DMS153 treated with DMSO at 0.1 percent for 48 hours (cell line): ENCODE data around the gene ELAC2.

ENCODE experiments used
- DNase-seq: peaks from one replicate; lab custom pipeline; 2025; ENCODE audit not compliant: unreplicated experiment; lab: John Stamatoyannopoulos, UW

The ELAC2 gene

DNA sequence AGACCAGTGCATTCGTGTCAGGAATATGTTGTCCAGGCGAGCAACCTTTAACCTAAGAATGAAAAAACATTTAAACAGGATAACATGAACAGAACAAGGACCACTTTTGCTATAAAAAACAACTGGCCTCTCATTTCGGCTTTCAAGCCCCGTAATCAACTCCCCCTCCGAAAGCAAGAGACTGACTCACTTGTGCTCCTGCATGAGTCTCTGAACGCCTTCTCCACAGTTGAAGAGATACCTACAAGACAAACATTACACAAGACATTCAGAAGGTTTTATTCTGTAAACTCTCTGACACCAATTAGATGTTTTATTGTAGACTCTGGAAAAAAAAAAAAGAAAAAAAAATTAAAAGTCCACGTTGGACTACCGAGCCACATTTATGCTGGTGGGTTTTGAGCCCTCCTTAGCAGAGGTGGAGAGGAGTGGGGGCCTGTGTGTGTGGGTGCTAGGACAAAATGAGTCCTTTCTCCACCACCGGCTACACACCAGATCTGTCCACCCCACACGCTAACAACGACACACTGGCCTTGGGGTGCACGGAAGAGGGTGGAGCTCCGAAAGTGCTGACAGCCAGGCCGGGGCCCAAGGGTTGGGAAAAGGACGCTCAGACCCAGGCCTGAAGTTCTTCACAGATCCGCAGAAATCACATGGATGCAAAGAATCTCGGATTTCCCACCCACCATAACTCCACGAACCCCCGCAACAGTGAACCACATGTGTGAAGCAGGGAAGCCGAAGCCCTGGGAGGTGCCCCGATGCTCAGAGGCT lies 759 bp downstream of the ELAC2 start:
- DNase-seq, result no peak

DNA sequence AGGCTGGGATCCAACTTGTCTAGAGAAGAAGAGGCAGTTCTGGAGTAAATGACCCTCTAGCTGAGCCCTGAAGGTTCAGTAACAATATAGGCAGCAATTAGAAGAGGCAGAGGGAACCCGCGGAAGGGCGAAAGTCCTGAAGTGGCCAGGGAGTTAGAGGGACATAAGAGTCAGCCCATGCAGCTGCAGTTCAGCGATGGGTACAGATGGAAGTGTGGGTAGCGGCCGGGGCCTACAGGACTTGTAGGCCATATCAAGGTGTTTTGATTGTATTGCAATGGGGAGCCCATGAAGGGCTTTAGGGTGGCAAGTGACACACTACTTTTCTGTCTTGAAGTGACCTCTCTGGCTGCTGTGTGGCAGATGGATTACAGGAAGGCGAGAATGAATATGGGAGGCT lies 3.0 kb downstream of the ELAC2 start:
- no peak for DNase-seq

- DNase-seq, result no peak
Measured at GRCh38 chr17:13010959-13011358, 6.9 kb downstream of the ELAC2 start.

DNA sequence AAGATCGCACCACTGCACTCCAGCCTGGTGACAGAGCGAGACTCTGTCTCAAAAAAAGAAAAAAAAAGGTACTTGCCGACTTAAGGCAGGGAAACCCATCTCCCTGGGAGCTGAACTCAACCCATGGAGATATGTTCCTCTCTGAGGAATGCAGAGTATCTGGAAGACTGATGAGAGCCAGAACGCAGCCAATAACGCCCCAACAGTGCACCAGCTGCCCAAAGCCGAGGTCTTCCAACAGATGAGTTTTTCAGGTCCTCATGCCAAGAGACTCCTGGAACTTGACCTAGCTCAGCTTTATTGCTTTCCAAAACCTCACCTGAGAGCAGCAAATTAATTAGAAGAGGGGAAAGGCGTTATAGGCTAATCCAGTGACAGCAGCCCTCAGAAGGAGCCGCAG lies 9.4 kb downstream of the ELAC2 start:
- no peak for DNase-seq

DNA sequence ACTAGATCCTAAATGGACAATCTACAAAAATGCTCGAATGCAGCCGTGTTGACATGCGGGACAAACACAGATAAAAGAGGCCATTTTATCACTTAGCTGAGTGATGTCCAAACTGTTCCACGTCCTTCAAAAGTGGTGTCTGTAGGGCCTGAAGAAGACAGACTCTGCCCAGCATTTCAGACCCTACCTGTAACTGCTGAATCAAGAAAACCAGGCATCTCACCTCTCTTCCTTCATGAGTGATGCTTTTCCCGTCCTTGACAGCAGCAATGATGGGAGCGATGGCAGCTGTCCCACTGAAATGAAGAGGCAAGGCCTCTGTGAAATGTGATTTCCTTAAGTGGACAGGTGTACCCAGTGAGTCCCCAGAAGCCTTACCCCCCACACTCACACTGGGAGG lies 12.3 kb downstream of the ELAC2 start:
- no peak for DNase-seq

DNA sequence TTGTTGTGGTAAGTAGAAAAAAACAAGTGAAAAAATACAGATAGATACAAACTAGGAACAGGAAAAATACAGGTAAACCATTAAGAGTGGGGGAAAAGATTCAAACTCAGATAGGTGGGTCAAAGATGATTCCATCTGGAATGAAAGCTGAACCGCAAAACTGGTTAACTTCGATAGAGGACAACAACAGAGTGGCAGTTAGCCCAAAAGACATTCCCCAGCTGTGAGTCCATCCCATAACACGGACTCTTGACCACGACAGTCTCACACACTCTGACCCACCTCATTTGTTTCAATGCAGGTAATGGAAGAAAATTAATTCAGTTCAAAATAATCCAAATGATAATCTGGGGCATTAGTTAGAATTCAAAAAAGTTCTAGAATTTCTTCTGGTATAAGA lies 13.5 kb downstream of the ELAC2 start:
- no peak for DNase-seq

DNA sequence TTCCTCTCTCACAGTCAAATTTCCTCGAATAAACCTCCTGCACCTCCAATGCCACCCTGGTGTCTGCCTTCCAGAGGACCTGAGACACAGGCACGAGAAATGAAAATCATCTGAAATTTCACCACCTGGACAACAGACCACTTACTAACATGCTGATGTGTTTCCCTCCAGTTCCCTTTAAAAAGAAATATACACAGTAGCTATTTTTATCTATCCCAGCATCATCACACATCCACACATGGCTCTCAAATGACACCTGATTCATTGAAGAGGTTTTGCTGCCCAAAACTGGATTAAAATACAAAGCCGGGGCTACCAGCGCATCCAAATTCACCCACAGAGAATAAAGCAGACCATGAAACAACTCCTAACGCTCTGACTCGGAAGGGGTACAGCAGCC lies 13.9 kb downstream of the ELAC2 start:
- DNase-seq, result no peak

- no peak for DNase-seq
Measured at GRCh38 chr17:13003454-13003851, 14.4 kb downstream of the ELAC2 start.

DNA sequence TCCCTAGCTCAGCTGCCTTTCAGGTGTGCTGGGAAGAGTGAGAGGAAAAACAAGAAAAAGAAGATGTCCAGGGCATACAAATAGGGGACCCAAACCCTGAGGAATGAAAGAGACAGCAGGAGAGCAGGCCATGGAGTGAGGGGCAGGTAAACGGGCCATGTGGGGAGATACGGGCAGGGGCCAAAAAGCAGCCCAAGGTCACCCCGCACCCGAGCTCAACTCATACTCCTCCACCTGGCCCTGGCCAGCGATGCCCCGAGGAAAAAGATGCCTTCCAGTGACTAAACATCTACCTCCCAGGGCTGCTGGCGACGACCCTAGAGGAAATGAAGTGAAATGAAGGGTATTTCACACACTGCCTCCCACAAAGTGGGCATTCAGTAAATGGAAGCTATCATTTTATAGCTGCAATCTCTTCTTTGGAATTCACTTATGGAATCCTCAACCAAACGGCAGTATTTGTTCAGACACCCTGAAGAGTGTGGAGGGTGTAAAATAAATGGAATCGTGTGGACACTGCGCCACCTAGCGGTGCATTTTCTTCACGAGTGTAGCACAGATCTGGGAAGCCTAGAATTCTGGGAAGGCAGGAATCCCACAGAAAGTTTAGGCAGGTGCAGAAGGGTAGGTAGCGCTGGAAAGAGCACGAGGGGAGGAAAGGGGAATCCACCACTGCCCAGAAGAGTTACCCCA lies 14.9 kb downstream of the ELAC2 start:
- peak; percentile 3 for DNase-seq

GRCh38 chr17:13001991-13002615 lies 15.7 kb downstream of the ELAC2 start:
- peak; percentile 16 for DNase-seq

- no peak for DNase-seq
Measured at GRCh38 chr17:13000561-13000960, 17.3 kb downstream of the ELAC2 start.

GRCh38 chr17:12998874-12999273 lies 19.0 kb downstream of the ELAC2 start:
- no peak for DNase-seq

GRCh38 chr17:12998461-12998860 lies 19.4 kb downstream of the ELAC2 start:
- DNase-seq, result no peak

GRCh38 chr17:12996941-12997340 lies 20.9 kb downstream of the ELAC2 start:
- DNase-seq, result no peak

- no peak for DNase-seq
Measured at GRCh38 chr17:12996357-12996756, 21.5 kb downstream of the ELAC2 start.

DNA sequence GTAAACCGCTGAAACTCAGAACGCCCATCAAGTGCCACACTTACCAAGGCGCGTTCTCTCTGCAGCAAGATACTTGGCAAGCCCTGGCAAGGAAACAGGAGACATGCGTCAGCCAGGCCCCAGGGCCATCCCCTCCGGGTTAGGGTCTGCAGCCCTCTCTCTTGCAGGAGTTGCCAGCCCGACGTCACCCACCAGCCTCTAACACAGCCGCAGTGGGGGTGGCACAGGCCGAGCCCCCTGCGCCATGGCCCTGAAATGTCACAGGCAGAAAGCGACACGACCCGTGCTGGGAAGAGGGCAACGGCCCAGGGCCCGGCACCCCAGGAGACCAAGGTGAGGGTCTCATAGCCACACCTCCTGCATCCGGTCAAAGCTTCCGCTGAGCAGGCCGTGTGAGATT lies 21.9 kb downstream of the ELAC2 start:
- no peak for DNase-seq

- no peak for DNase-seq
Measured at GRCh38 chr17:12995106-12995895, 22.5 kb downstream of the ELAC2 start.

DNA sequence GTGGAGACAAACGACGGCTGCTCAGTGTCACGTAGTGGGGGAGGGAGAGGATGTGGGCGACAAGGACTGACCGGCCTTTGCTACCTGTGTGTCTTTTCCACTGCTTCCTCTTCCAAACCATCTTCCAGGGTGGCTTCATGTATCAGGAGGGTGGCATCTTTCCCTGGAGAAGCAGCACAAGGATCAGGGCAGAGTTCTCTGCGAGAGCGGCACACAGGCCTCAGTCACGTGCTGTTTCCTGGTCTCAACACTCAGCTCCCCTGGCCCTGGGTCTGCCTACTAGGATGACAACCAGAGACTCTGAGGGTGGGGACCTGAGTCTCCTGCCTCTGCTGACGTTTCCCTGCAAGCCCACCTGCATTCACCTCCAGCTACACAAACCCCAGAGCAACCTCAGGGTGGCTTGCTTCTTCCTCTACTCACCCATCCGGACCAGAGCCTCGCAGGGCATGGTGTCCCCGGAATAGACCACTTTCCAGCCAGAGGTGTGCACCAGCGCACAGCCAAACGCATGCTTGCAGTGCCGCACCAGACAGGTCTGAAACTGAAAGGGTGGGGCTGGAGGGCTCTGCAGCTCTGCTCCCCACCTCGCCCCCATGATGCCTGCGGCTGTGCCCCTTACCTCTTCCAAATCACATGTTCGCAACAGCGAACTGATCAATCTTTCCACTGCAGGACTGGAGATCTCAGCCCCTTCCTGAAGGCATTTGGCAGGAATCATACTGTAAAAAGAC lies 23.3 kb downstream of the ELAC2 start:
- DNase-seq, result no peak

- no peak for DNase-seq
Measured at GRCh38 chr17:12993631-12994030, 24.2 kb downstream of the ELAC2 start.

DNA sequence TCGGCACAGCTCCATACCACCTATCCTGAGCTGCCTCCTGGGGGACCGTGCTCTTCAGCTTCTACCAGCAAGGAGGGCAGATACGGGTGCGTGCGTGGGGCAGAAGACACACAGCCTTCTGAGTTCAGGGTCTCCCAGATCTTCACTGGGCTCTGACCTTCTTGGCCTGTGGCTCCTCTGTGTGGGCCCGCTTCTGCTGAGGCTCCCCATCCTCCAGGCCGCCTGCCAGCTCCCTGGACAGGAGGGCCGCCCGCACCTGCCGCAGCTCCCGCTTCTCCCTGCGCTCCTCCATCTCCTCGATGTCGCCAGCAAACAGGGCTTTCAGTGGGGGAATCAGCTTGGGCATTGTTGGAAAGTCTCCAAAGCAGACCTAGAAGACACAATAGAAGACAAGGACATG lies 25.2 kb downstream of the ELAC2 start:
- no peak for DNase-seq

- no peak for DNase-seq
Measured at GRCh38 chr17:12990926-12991325, 26.9 kb downstream of the ELAC2 start.
